ENCODE results near the gene C6orf15. TPM values are rescaled to one million over a fixed set of nuclear protein-coding genes. Genes with fewer than 3 reads are reported as not detected.
A peak's percentile ranks its signal among the peaks of the same experiment; 100 is the strongest.

Gene C6orf15
- total RNA-seq (2021) (not detected in 3 replicates), Bru-seq, nascent RNA (not detected)
- long read RNA-seq, experiment 1: 0 reads
- long read RNA-seq, experiment 2: 0 reads
- long read RNA-seq, experiment 3: 0 reads

DNA sequence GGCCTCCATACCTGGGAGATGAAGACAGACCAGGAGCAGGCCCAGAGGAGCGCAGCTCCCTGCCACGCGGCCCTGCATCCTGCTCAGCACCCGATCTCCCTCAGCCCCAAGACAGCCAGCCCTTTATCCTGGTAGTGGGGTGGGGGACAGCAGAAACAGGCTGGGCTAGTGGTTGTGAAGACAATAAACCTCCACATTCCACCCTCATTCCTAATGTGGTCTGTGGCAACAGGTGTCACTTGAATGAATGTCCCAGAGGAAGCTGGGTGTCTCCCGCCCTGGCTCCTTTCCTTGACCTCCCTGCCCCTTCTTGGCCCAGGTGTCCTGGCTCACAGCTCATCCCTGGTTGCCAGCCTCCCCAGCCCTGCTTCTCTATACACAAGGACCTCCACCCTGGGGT, at the start of gene C6orf15:
TSS of gene C6orf15 (minus strand) at position 98 of the 400 bp plus-strand sequence. CDS start at position 78, 20 bp downstream.
- Mint-ChIP-seq H3K4me1 (peaks cover 39% of the 10 kb centered on the region), H3K27ac (no peak within 1 kb of the TSS)
- CTCF ChIA-PET: interaction anchor here (0.9 to 11.0 kb wide), 3 partner anchors 10 to 26 kb away, joined by 3 to 90 read pairs (median 33); no protein-coding TSS in a partner anchor

GRCh38 chr6:31161216-31162126, 49.1 kb upstream of the C6orf15 start:
- no peak for ATAC-seq
- Mint-ChIP-seq H3K4me1 (peaks cover 59% of the 10 kb centered on the region), H3K27ac (peak overlapping the region; percentile 72), H3K27me3 (ENCODE audit: low read depth) (no peaks in the 10 kb centered on the region), H3K36me3 (peaks cover 44% of the 10 kb centered on the region), H3K4me3 (no peak overlapping the region), H3K9me3 (no peaks in the 10 kb centered on the region)
- ChIA-PET CTCF (interaction anchor here (1.0 to 3.0 kb wide), 3 partner anchors 9 to 205 kb away, joined by 4 to 16 read pairs (median 6); no protein-coding TSS in a partner anchor), POLR2A (interaction anchor here (0.7 to 3.6 kb wide), 3 partner anchors 11 to 32 kb away, joined by 5 to 44 read pairs (median 8); no protein-coding TSS in a partner anchor)
- DNase-seq (ENCODE audit: low spot score): no peak
- TF ChIP-seq AR (CRISPR knock-in tag; IDR thresholded peaks at IDR 0.05): peak; percentile 10; the same call in 1 of the 2 replicates
- TF ChIP-seq ZBTB21 (CRISPR knock-in tag; IDR thresholded peaks at IDR 0.05; ENCODE audit: borderline replicate concordance): no peak
- TF ChIP-seq EMX1 (CRISPR knock-in tag; IDR thresholded peaks at IDR 0.05): peak; percentile 72; the same call in 1 of the 2 replicates
- TF ChIP-seq ZNF416 (CRISPR knock-in tag; IDR thresholded peaks at IDR 0.05): peak; percentile 44; the same call in 1 of the 2 replicates
- TF ChIP-seq FOXP1 (CRISPR knock-in tag; IDR thresholded peaks at IDR 0.05; ENCODE audit: borderline replicate concordance): no peak
- peak; percentile 33; the same call in 1 of the 2 replicates for TF ChIP-seq MLX (CRISPR knock-in tag; IDR thresholded peaks at IDR 0.05)

More for the DNA sequence above, at the start of gene C6orf15:
- Mint-ChIP-seq H3K9me3 (no peaks in the 10 kb centered on the region), H3K4me3 (no peak within 1 kb of the TSS), H3K36me3 (no peaks in the 10 kb centered on the region), H3K27me3 (ENCODE audit: low read depth) (peaks cover 32% of the 10 kb centered on the region)
- TF ChIP-seq ZNF263 (CRISPR knock-in tag; IDR thresholded peaks at IDR 0.05; ENCODE audit: low read depth): no peak
- TF ChIP-seq JUN (CRISPR knock-in tag; IDR thresholded peaks at IDR 0.05): no peak
- TF ChIP-seq AFF4 (CRISPR knock-in tag; IDR thresholded peaks at IDR 0.05; ENCODE audit: borderline replicate concordance): no peak
- TF ChIP-seq PRRX2 (CRISPR knock-in tag; IDR thresholded peaks at IDR 0.05): no peak
- TF ChIP-seq, protein P1, sequence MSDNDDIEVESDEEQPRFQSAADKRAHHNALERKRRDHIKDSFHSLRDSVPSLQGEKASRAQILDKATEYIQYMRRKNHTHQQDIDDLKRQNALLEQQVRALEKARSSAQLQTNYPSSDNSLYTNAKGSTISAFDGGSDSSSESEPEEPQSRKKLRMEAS (CRISPR knock-in tag; IDR thresholded peaks at IDR 0.05): no peak
- TF ChIP-seq ZBTB21 (CRISPR knock-in tag; IDR thresholded peaks at IDR 0.05; ENCODE audit: borderline replicate concordance): no peak
- TF ChIP-seq ZNF232 (CRISPR knock-in tag; IDR thresholded peaks at IDR 0.05): no peak
- no peak for TF ChIP-seq SOX15 (CRISPR knock-in tag; IDR thresholded peaks at IDR 0.05)
- no peak for TF ChIP-seq SMAD4 (CRISPR knock-in tag; IDR thresholded peaks at IDR 0.05)
- no peak for TF ChIP-seq ZNF396 (CRISPR knock-in tag; IDR thresholded peaks at IDR 0.05; ENCODE audit: borderline replicate concordance)
- no peak for TF ChIP-seq NFE2L1 (CRISPR knock-in tag; IDR thresholded peaks at IDR 0.05)
- TF ChIP-seq, protein P2, sequence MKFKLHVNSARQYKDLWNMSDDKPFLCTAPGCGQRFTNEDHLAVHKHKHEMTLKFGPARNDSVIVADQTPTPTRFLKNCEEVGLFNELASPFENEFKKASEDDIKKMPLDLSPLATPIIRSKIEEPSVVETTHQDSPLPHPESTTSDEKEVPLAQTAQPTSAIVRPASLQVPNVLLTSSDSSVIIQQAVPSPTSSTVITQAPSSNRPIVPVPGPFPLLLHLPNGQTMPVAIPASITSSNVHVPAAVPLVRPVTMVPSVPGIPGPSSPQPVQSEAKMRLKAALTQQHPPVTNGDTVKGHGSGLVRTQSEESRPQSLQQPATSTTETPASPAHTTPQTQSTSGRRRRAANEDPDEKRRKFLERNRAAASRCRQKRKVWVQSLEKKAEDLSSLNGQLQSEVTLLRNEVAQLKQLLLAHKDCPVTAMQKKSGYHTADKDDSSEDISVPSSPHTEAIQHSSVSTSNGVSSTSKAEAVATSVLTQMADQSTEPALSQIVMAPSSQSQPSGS (CRISPR knock-in tag; IDR thresholded peaks at IDR 0.05; ENCODE audit: borderline replicate concordance, low read depth): no peak
- TF ChIP-seq TEAD1 (CRISPR knock-in tag; IDR thresholded peaks at IDR 0.05): no peak
- TF ChIP-seq USF2 (CRISPR knock-in tag; IDR thresholded peaks at IDR 0.05): no peak
- DNase-seq (ENCODE audit: low spot score) (no peak), ATAC-seq (no peak)
- POLR2A ChIA-PET: no interaction called here

Data from WTC11 (cell line).